GM23338 (cell line): ENCODE results near the gene ZNF525. TPM values are rescaled to one million over a fixed set of nuclear protein-coding genes. Genes with fewer than 3 reads are reported as not detected.
A peak's percentile ranks its signal among the peaks of the same experiment; 100 is the strongest.

Experiments
- ATAC-seq: fragments of 200-7000 bp; cut with Tn5 transposase; 3 replicates; pipeline ENCODE4 v1.9.1; 2020
- DNase-seq: peaks from one replicate; pipeline ENCODE4 v3.0.0-alpha.2; 2015; ENCODE audit warnings: low spot score
- H2AFZ ChIP-seq: fragments of 200-600 bp; sonication (generic); 2 replicates; pipeline ENCODE4 v1.8.0; 2016; ENCODE audit warnings: antibody characterized with exemption, mild to moderate bottlenecking, moderate library complexity
- H3F3A ChIP-seq: fragments of 200-600 bp; sonication (generic); replicated peaks from 2 replicates; pipeline ENCODE4 v1.8.0; 2017; ENCODE audit warnings: antibody characterized with exemption, mixed run types, low read depth
- H3K27ac ChIP-seq: fragments of 200-600 bp; sonication (generic); 2 replicates; pipeline ENCODE4 v1.6.1; 2016; ENCODE audit warnings: low read depth
- H3K27me3 ChIP-seq: fragments of 200-600 bp; sonication (generic); 2 replicates; pipeline ENCODE4 v1.8.0; 2016; ENCODE audit warnings: mild to moderate bottlenecking, mixed run types, moderate library complexity; ENCODE audit not compliant: insufficient read depth
- H3K36me3 ChIP-seq: fragments of 200-600 bp; sonication (generic); 2 replicates; pipeline ENCODE4 v1.8.0; 2016; ENCODE audit warnings: mild to moderate bottlenecking; ENCODE audit not compliant: insufficient read depth
- H3K4me1 ChIP-seq: fragments of 200-600 bp; sonication (generic); 2 replicates; pipeline ENCODE4 v1.8.0; 2016; ENCODE audit warnings: mild to moderate bottlenecking, moderate library complexity; ENCODE audit not compliant: insufficient read depth
- H3K4me2 ChIP-seq: fragments of 200-600 bp; sonication (generic); 2 replicates; pipeline ENCODE4 v1.7.1; 2017; ENCODE audit warnings: mixed run types
- H3K4me3 ChIP-seq: fragments of 200-600 bp; sonication (generic); 2 replicates; pipeline ENCODE4 v1.6.1; 2016; ENCODE audit warnings: mixed run types
- H3K79me2 ChIP-seq: fragments of 200-600 bp; sonication (generic); replicated peaks from 2 replicates; pipeline ENCODE4 v1.8.0; 2017; ENCODE audit warnings: mild to moderate bottlenecking; ENCODE audit not compliant: insufficient read depth
- H3K9me2 ChIP-seq: fragments of 200-600 bp; sonication (generic); 2 replicates; pipeline ENCODE4 v1.8.0; 2017; ENCODE audit not compliant: insufficient read depth
- H4K20me1 ChIP-seq: fragments of 200-600 bp; sonication (generic); replicated peaks from 2 replicates; pipeline ENCODE4 v1.8.0; 2017; ENCODE audit warnings: mild to moderate bottlenecking; ENCODE audit not compliant: insufficient read depth
- H3K27ac Mint-ChIP-seq: 2 replicates; pipeline ENCODE4 v1.8.0; 2020; ENCODE audit warnings: inconsistent platforms, mild to moderate bottlenecking, moderate library complexity, mixed read lengths
- H3K27me3 Mint-ChIP-seq: 3 replicates; pipeline ENCODE4 v1.8.0; 2022; ENCODE audit warnings: low read depth, mild to moderate bottlenecking, moderate library complexity, mixed read lengths, inconsistent platforms; ENCODE audit not compliant: insufficient read depth, poor library complexity
- H3K36me3 Mint-ChIP-seq: 3 replicates; pipeline ENCODE4 v1.8.0; 2021; ENCODE audit warnings: low read depth, mild to moderate bottlenecking, inconsistent platforms, moderate library complexity, mixed read lengths
- H3K4me1 Mint-ChIP-seq: 3 replicates; pipeline ENCODE4 v1.8.0; 2020; ENCODE audit warnings: mild to moderate bottlenecking, inconsistent platforms, mixed read lengths
- H3K4me3 Mint-ChIP-seq: 3 replicates; pipeline ENCODE4 v1.8.0; 2021; ENCODE audit warnings: moderate library complexity, mild to moderate bottlenecking, inconsistent platforms, mixed read lengths
- H3K9me3 Mint-ChIP-seq: 3 replicates; pipeline ENCODE4 v1.8.0; 2020; ENCODE audit warnings: moderate library complexity, mild to moderate bottlenecking, inconsistent platforms, mixed read lengths
- CREB1 ChIP-seq: fragments of 250-450 bp; sonication (Bioruptor Pico); IDR thresholded peaks from 2 replicates; pipeline ENCODE4 v1.5.0; 2020; ENCODE audit warnings: low read depth, mild to moderate bottlenecking, moderate library complexity
- EZH2 ChIP-seq: fragments of 200-600 bp; sonication (generic); IDR thresholded peaks from one replicate; pipeline ENCODE4 v1.8.0; 2017; ENCODE audit warnings: antibody characterized with exemption, mild to moderate bottlenecking, low read depth; ENCODE audit not compliant: unreplicated experiment
- EZH2phosphoT487 ChIP-seq: fragments of 200-600 bp; sonication (generic); IDR thresholded peaks from one replicate; pipeline ENCODE4 v1.8.1; 2018; ENCODE audit warnings: antibody characterized with exemption; ENCODE audit not compliant: unreplicated experiment
- JUNB ChIP-seq: IDR thresholded peaks from one replicate; pipeline ENCODE4 v1.6.1; 2016; ENCODE audit warnings: antibody characterized with exemption; ENCODE audit not compliant: unreplicated experiment
- NANOG ChIP-seq: IDR thresholded peaks from 2 replicates; pipeline ENCODE4 v1.6.1; 2016; ENCODE audit warnings: antibody characterized with exemption, borderline replicate concordance
- POLR2AphosphoS5 ChIP-seq: IDR thresholded peaks from 2 replicates; pipeline ENCODE4 v1.6.1; 2016; ENCODE audit warnings: antibody characterized with exemption, low read depth
- STAT1 ChIP-seq: IDR thresholded peaks from one replicate; pipeline ENCODE4 v1.6.1; 2016; ENCODE audit warnings: antibody characterized with exemption; ENCODE audit not compliant: unreplicated experiment
- ZNF114 ChIP-seq: fragments of 250-450 bp; sonication (Bioruptor Pico); IDR thresholded peaks from 2 replicates; pipeline ENCODE4 v1.5.0; 2020; ENCODE audit warnings: mild to moderate bottlenecking, moderate library complexity
- ZNF331 ChIP-seq: fragments of 250-450 bp; sonication (Bioruptor Pico); IDR thresholded peaks from 2 replicates; pipeline ENCODE4 v1.5.0; 2020; ENCODE audit warnings: low read depth, mild to moderate bottlenecking, moderate library complexity
- polyA plus RNA-seq: library from polyadenylated mRNA; unstranded; fragments of >200 nt; fragmentation: Nextera tagmentation; extraction: Ambion mirVana; gene quantifications from 2 replicates; pipeline ENCODE4 v1.2.1, GENCODE V29; 2016
- total RNA-seq: library from RNA; depleted of rRNA; stranded (reverse); fragments of >200 nt; shearing (Covaris generic); gene quantifications from 2 replicates; pipeline ENCODE4 v1.2.3, GENCODE V29; 2014
- TF ChIP-seq, protein P1 (sequence below): IDR thresholded peaks from one replicate; pipeline ENCODE4 v1.6.1; 2018; ENCODE audit warnings: antibody characterized with exemption; ENCODE audit not compliant: unreplicated experiment
- TF ChIP-seq, protein P2 (sequence below), 2 experiments: fragments of 200-600 bp in 1 of 2; sonication (generic) in 1 of 2; conservative IDR thresholded peaks; 2 replicates each; pipeline versions ENCODE4 v1.5.1 to v1.6.1; 2016 to 2017; ENCODE audit warnings: antibody characterized with exemption in 2 of 2, low read depth in 2 of 2, mild to moderate bottlenecking in 2 of 2, moderate library complexity in 1 of 2
- TF ChIP-seq, protein P3 (sequence below): fragments of 250-450 bp; sonication (Bioruptor Pico); IDR thresholded peaks from 2 replicates; pipeline ENCODE4 v1.5.0; 2020; ENCODE audit warnings: mild to moderate bottlenecking, moderate library complexity
- TF ChIP-seq, protein P4 (sequence below): IDR thresholded peaks from 2 replicates; pipeline ENCODE4 v1.6.1; 2016; ENCODE audit warnings: antibody characterized with exemption

The ZNF525 gene
- total and polyA plus RNA-seq, 2 experiments from 2014 or later: 39.3 to 99.8 TPM

DNA sequence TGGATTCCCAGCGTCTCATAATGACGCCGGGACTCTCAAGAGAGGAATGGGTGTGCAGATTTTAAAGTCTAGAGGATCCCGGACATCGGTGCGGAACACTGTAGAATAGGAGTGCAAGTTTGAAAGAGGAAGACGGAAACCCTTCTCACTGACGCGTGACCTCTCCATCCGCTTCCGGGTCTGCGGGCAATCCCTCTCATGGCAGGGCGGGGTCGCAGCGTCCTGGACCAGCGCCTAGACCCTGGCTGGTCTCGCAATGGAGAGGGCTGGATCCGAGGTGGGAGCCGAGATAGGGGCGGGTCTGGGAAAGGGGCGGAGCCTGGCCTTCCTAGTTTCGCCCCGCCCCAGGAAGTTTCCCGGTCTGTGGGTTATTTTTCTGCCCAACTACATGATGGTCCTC, 36.5 kb upstream of the ZNF525 start (continued):
- TF ChIP-seq, protein P1, sequence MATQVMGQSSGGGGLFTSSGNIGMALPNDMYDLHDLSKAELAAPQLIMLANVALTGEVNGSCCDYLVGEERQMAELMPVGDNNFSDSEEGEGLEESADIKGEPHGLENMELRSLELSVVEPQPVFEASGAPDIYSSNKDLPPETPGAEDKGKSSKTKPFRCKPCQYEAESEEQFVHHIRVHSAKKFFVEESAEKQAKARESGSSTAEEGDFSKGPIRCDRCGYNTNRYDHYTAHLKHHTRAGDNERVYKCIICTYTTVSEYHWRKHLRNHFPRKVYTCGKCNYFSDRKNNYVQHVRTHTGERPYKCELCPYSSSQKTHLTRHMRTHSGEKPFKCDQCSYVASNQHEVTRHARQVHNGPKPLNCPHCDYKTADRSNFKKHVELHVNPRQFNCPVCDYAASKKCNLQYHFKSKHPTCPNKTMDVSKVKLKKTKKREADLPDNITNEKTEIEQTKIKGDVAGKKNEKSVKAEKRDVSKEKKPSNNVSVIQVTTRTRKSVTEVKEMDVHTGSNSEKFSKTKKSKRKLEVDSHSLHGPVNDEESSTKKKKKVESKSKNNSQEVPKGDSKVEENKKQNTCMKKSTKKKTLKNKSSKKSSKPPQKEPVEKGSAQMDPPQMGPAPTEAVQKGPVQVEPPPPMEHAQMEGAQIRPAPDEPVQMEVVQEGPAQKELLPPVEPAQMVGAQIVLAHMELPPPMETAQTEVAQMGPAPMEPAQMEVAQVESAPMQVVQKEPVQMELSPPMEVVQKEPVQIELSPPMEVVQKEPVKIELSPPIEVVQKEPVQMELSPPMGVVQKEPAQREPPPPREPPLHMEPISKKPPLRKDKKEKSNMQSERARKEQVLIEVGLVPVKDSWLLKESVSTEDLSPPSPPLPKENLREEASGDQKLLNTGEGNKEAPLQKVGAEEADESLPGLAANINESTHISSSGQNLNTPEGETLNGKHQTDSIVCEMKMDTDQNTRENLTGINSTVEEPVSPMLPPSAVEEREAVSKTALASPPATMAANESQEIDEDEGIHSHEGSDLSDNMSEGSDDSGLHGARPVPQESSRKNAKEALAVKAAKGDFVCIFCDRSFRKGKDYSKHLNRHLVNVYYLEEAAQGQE: no peak
- TF ChIP-seq CREB1 (CRISPR knock-in tag) (no peak), JUNB (no peak)

DNA sequence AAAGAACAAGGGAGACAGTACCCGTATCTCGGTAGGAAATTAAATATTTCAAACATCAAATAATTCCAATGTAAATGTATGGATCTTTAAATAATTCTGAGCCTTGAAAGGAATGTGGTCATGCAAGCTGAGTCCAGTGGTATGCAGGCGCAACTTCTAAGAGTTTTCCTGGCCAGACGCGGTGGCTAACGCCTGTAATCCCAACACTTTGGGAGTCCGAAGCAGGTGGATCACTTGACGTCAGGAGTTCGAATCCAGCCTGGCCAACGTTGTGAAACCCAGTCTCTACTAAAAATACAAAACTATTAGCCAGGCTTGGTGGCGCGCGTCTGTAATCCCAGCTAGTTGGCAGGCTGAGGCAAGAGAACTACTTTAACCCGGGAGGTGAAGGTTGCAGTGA, 33.0 kb upstream of the ZNF525 start:
- ATAC-seq: no peak
- H3K27me3 Mint-ChIP-seq: peaks cover 12% of the 10 kb centered on the region
- DNase-seq: peak; percentile 40
- Histone ChIP-seq H3K9me2 (no peaks in the 10 kb centered on the region), H3K79me2 (peaks cover 24% of the 10 kb centered on the region), H3K27ac (no peak overlapping the region), H3K4me1 (peaks cover 12% of the 10 kb centered on the region), H2AFZ (no peak overlapping the region), H3K36me3 (no peaks in the 10 kb centered on the region; the same call in 1 of the 2 replicates), H3K4me3 (peak overlapping the region; percentile 92), H3F3A (no peaks in the 10 kb centered on the region), H3K27me3 (no peaks in the 10 kb centered on the region), H3K4me2 (peak overlapping the region; percentile 75), H4K20me1 (no peaks in the 10 kb centered on the region; the same call in 1 of the 2 replicates)
- H3K4me3 Mint-ChIP-seq: peak overlapping the region; percentile 84
- peaks cover 15% of the 10 kb centered on the region for H3K36me3 Mint-ChIP-seq
- peaks cover 27% of the 10 kb centered on the region for H3K9me3 Mint-ChIP-seq
- H3K4me1 Mint-ChIP-seq: peaks cover 6% of the 10 kb centered on the region
- no peak overlapping the region for H3K27ac Mint-ChIP-seq
- TF ChIP-seq JUNB (no peak), NANOG (no peak), ZNF331 (CRISPR knock-in tag) (no peak), STAT1 (no peak), POLR2AphosphoS5 (no peak), ZNF114 (CRISPR knock-in tag) (no peak), EZH2phosphoT487 (no peak), EZH2 (no peak), CREB1 (CRISPR knock-in tag) (no peak)
- TF ChIP-seq, protein P2, sequence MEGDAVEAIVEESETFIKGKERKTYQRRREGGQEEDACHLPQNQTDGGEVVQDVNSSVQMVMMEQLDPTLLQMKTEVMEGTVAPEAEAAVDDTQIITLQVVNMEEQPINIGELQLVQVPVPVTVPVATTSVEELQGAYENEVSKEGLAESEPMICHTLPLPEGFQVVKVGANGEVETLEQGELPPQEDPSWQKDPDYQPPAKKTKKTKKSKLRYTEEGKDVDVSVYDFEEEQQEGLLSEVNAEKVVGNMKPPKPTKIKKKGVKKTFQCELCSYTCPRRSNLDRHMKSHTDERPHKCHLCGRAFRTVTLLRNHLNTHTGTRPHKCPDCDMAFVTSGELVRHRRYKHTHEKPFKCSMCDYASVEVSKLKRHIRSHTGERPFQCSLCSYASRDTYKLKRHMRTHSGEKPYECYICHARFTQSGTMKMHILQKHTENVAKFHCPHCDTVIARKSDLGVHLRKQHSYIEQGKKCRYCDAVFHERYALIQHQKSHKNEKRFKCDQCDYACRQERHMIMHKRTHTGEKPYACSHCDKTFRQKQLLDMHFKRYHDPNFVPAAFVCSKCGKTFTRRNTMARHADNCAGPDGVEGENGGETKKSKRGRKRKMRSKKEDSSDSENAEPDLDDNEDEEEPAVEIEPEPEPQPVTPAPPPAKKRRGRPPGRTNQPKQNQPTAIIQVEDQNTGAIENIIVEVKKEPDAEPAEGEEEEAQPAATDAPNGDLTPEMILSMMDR (conservative IDR thresholded peaks at IDR 0.05; ENCODE audit: low read depth in 2 of 2): no peak
- TF ChIP-seq, protein P3, sequence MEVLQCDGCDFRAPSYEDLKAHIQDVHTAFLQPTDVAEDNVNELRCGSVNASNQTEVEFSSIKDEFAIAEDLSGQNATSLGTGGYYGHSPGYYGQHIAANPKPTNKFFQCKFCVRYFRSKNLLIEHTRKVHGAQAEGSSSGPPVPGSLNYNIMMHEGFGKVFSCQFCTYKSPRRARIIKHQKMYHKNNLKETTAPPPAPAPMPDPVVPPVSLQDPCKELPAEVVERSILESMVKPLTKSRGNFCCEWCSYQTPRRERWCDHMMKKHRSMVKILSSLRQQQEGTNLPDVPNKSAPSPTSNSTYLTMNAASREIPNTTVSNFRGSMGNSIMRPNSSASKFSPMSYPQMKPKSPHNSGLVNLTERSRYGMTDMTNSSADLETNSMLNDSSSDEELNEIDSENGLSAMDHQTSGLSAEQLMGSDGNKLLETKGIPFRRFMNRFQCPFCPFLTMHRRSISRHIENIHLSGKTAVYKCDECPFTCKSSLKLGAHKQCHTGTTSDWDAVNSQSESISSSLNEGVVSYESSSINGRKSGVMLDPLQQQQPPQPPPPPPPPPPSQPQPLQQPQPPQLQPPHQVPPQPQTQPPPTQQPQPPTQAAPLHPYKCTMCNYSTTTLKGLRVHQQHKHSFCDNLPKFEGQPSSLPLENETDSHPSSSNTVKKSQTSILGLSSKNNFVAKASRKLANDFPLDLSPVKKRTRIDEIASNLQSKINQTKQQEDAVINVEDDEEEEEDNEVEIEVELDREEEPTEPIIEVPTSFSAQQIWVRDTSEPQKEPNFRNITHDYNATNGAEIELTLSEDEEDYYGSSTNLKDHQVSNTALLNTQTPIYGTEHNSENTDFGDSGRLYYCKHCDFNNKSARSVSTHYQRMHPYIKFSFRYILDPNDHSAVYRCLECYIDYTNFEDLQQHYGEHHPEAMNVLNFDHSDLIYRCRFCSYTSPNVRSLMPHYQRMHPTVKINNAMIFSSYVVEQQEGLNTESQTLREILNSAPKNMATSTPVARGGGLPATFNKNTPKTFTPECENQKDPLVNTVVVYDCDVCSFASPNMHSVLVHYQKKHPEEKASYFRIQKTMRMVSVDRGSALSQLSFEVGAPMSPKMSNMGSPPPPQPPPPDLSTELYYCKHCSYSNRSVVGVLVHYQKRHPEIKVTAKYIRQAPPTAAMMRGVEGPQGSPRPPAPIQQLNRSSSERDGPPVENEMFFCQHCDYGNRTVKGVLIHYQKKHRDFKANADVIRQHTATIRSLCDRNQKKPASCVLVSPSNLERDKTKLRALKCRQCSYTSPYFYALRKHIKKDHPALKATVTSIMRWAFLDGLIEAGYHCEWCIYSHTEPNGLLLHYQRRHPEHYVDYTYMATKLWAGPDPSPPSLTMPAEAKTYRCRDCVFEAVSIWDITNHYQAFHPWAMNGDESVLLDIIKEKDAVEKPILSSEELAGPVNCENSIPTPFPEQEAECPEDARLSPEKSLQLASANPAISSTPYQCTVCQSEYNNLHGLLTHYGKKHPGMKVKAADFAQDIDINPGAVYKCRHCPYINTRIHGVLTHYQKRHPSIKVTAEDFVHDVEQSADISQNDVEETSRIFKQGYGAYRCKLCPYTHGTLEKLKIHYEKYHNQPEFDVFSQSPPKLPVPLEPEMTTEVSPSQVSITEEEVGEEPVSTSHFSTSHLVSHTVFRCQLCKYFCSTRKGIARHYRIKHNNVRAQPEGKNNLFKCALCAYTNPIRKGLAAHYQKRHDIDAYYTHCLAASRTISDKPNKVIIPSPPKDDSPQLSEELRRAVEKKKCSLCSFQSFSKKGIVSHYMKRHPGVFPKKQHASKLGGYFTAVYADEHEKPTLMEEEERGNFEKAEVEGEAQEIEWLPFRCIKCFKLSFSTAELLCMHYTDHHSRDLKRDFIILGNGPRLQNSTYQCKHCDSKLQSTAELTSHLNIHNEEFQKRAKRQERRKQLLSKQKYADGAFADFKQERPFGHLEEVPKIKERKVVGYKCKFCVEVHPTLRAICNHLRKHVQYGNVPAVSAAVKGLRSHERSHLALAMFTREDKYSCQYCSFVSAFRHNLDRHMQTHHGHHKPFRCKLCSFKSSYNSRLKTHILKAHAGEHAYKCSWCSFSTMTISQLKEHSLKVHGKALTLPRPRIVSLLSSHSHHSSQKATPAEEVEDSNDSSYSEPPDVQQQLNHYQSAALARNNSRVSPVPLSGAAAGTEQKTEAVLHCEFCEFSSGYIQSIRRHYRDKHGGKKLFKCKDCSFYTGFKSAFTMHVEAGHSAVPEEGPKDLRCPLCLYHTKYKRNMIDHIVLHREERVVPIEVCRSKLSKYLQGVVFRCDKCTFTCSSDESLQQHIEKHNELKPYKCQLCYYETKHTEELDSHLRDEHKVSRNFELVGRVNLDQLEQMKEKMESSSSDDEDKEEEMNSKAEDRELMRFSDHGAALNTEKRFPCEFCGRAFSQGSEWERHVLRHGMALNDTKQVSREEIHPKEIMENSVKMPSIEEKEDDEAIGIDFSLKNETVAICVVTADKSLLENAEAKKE: no peak
- TF ChIP-seq, protein P4, sequence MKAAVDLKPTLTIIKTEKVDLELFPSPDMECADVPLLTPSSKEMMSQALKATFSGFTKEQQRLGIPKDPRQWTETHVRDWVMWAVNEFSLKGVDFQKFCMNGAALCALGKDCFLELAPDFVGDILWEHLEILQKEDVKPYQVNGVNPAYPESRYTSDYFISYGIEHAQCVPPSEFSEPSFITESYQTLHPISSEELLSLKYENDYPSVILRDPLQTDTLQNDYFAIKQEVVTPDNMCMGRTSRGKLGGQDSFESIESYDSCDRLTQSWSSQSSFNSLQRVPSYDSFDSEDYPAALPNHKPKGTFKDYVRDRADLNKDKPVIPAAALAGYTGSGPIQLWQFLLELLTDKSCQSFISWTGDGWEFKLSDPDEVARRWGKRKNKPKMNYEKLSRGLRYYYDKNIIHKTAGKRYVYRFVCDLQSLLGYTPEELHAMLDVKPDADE: no peak
